ENCODE data around the gene TMEM209.
"Not testable (repeated sequence)": the region's sequence is repeated elsewhere in the genome, so short reads cannot be mapped to it uniquely, and the experiment has no call there.

TMEM209 gene

GRCh38 chr7:130205084-130205947, at the start of gene TMEM209:
Gene TMEM209, minus strand, starts transcription at chr7:130205406. Its CDS starts 31 bp downstream, at chr7:130205375.
- no peaks in the 10 kb centered on the region for H3K9me3 Mint-ChIP-seq
- H3K4me3 Mint-ChIP-seq, result peak within 1 kb of the TSS; percentile 100
- peak within 1 kb of the TSS; percentile 100 for H3K27ac Mint-ChIP-seq
- no peaks in the 10 kb centered on the region for H3K27me3 Mint-ChIP-seq
- H3K36me3 Mint-ChIP-seq, result peaks cover 19% of the 10 kb centered on the region
- H3K4me1 Mint-ChIP-seq, result peaks cover 30% of the 10 kb centered on the region

DNA sequence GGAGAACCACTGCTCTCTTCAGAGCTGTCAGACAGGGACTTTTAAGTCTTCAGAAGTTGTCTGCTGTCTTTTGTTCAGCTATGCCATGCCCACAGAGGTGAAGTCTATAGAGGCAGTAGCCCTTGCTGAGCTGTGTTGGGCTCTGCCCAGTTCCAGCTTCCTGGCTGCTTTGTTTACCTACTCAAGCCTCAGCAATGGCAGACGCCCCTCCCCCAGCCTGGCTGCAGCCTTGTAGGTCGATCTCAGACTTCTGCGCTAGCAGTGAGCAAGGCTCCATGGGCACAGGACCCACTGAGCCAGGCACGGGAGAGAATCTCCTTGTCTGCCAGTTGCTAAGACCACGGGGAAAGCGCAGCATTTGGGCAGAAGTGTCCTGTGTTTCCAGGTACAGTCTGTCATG, 49.3 kb upstream of the TMEM209 start:
- H3K27me3 Mint-ChIP-seq, result no peaks in the 10 kb centered on the region
- no peaks in the 10 kb centered on the region for H3K36me3 Mint-ChIP-seq
- H3K27ac Mint-ChIP-seq, result no peak overlapping the region
- no peaks in the 10 kb centered on the region for H3K9me3 Mint-ChIP-seq
- H3K4me3 Mint-ChIP-seq, result no peak overlapping the region
- no peaks in the 10 kb centered on the region for H3K4me1 Mint-ChIP-seq

- H3K27ac Mint-ChIP-seq, H3K4me3 Mint-ChIP-seq, H3K27me3 Mint-ChIP-seq, H3K9me3 Mint-ChIP-seq, H3K4me1 Mint-ChIP-seq, H3K36me3 Mint-ChIP-seq: not testable (repeated sequence)
Observed at GRCh38 chr7:130249626-130250025, 44.4 kb upstream of the TMEM209 start.

DNA sequence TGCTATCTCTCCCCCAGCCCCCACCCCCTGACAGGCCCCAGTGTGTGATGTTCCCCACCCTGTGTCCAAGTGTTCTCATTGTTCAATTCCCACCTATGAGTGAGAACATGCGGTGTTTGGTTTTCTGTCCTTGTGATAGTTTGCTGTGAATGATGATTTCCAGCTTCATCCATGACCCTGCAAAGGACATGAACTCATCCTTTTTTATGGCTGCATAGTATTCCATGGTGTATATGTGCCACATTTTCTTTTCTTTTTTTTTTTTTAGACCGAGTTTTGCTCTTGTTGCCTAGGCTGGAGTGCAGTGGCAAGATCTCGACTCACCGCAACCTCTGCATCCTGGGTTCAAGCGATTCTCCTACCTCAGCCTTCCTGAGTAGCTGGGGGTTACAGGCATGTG, 43.6 kb upstream of the TMEM209 start:
- not testable (repeated sequence) for H3K27ac Mint-ChIP-seq, H3K36me3 Mint-ChIP-seq, H3K4me3 Mint-ChIP-seq, H3K27me3 Mint-ChIP-seq, H3K9me3 Mint-ChIP-seq, H3K4me1 Mint-ChIP-seq

DNA sequence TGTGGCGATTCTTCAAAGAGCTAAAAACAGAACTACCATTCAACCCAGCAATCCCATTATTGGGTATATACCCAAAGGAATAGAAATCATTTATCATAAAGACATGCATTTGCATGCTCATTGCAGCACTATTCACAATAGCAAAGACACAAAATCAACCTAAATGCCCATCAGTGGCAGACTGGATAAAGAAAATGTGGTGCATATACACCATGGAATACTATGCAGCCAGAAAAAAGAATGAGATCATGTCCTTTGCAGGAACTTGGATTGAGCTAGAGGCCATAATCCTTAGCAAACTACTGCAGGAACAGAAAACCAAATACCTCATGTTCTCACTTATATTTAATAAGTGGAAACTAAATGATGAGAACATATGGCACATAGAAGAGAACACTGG, 41.3 kb upstream of the TMEM209 start:
- not testable (repeated sequence) for H3K4me3 Mint-ChIP-seq, H3K4me1 Mint-ChIP-seq, H3K27me3 Mint-ChIP-seq, H3K36me3 Mint-ChIP-seq, H3K9me3 Mint-ChIP-seq, H3K27ac Mint-ChIP-seq

DNA sequence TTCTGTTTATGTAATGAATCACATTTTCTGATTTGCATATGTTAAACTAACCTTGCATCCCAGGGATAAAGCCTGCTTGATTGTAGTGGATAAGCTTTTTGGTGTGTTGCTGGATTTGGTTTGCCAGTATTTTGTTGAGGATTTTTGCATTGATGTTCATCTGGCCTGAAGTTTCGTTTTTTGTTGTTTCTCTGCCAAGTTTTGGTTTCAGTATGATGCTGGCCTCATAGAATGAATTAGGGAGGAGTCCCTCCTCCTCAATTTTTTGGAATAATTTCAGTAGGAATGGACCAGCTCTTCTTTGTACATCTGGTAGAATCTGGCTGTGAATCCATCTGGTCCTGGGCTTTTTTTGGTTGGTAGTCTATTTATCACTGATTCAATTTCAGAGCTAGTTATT, 38.3 kb upstream of the TMEM209 start:
- H3K4me3 Mint-ChIP-seq, H3K9me3 Mint-ChIP-seq, H3K36me3 Mint-ChIP-seq, H3K4me1 Mint-ChIP-seq, H3K27me3 Mint-ChIP-seq, H3K27ac Mint-ChIP-seq: not testable (repeated sequence)

- Mint-ChIP-seq H3K27me3 (no peaks in the 10 kb centered on the region), H3K4me3 (no peak overlapping the region), H3K36me3 (no peaks in the 10 kb centered on the region), H3K4me1 (peaks cover 9% of the 10 kb centered on the region), H3K27ac (no peak overlapping the region), H3K9me3 (no peaks in the 10 kb centered on the region)
Observed at GRCh38 chr7:130242198-130243014, 37.2 kb upstream of the TMEM209 start.

DNA sequence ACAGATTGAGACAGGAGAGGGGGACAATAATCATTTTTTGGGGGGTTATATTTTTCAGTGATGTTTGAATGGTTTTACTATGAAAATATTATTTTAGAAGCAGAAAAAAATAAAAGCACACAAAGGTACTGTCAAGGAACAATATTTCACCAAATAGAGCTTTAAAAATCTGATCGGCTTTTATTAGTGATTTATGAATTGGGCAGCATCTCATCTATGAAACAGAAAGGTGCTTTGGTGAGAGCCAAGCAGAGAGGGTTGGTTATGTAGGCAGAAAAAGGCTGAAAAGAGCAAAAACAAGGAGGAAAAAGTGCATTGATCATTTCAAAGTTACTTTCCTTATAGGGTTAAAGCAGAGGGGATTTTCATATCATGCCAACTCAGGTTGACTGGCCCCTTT, 35.0 kb upstream of the TMEM209 start:
- Mint-ChIP-seq H3K36me3 (no peaks in the 10 kb centered on the region), H3K4me3 (no peak overlapping the region), H3K9me3 (no peaks in the 10 kb centered on the region), H3K27me3 (no peaks in the 10 kb centered on the region), H3K27ac (no peak overlapping the region), H3K4me1 (peaks cover 9% of the 10 kb centered on the region)

GRCh38 chr7:130236361-130236760, 31.2 kb upstream of the TMEM209 start:
- H3K27ac Mint-ChIP-seq, H3K4me3 Mint-ChIP-seq: not testable (repeated sequence)

DNA sequence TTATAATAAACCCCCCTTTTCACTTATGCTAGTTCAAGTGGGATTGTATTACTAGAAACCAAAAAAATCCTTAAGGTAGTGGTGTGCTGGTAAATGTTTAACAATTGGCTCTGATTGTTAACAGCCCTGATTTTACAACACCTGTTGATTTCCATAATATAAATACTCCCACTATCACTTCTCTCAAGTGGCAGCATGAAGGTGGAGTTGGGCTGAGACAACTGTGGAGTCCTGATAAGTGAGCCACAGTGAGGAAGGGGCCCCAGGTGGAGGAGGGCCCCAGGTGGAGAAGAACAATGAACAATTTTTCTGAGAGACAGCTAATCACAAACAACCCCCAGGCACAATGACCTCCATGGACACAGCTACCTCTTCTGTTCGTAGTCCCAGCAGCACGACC, 28.9 kb upstream of the TMEM209 start:
- Mint-ChIP-seq H3K4me3 (no peak overlapping the region), H3K27me3 (no peaks in the 10 kb centered on the region), H3K9me3 (no peaks in the 10 kb centered on the region), H3K27ac (no peak overlapping the region), H3K4me1 (no peaks in the 10 kb centered on the region), H3K36me3 (no peaks in the 10 kb centered on the region)

More at GRCh38 chr7:130236361-130236760, 31.2 kb upstream of the TMEM209 start:
- not testable (repeated sequence) for H3K9me3 Mint-ChIP-seq, H3K4me1 Mint-ChIP-seq, H3K27me3 Mint-ChIP-seq, H3K36me3 Mint-ChIP-seq

GRCh38 chr7:130232209-130232608, 27.0 kb upstream of the TMEM209 start:
- Mint-ChIP-seq H3K36me3 (no peaks in the 10 kb centered on the region), H3K4me3 (no peak overlapping the region), H3K9me3 (no peaks in the 10 kb centered on the region), H3K27me3 (no peaks in the 10 kb centered on the region), H3K27ac (no peak overlapping the region), H3K4me1 (no peaks in the 10 kb centered on the region)

DNA sequence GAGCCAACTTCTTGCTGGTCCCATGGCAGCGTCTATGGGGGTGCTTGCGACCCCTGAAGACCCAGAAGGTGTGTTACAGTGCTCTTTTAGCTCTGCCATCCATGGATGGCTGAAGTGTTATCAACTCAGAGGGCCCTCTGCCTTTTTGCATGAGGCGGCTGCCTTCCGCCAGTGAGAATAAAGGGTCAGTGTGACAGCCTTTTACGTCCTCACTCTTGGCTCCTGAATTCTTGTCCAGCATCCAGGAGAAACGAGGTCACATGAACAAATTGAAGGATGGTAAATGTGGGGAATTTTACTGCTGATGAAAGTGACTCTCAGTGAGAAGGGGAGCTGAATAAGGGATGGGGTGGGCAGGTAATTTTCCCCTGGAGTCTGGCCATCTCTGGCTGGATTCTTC, 26.6 kb upstream of the TMEM209 start:
- Mint-ChIP-seq H3K27me3 (no peaks in the 10 kb centered on the region), H3K4me3 (no peak overlapping the region), H3K4me1 (no peaks in the 10 kb centered on the region), H3K9me3 (no peaks in the 10 kb centered on the region), H3K27ac (no peak overlapping the region), H3K36me3 (no peaks in the 10 kb centered on the region)

DNA sequence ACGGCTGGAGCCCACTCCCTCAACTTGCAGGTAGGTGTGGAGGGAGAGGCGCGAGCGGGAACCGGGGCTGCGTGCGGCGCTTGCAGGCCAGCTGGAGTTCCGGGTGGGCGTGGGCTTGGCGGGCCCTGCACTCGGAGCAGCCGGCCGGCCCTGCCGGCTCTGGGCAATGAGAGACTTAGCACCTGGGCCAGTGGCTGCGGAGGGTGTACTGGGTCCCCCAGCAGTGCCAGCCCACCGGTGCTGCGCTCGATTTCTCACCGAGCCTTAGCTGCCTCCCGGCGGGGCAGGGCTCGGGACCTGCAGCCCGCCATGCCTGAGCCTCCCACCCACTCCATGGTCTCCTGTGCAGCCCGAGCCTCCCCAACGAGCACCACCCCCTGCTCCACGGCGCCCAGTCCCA, 24.8 kb upstream of the TMEM209 start:
- H3K36me3 Mint-ChIP-seq, H3K27ac Mint-ChIP-seq, H3K4me3 Mint-ChIP-seq, H3K4me1 Mint-ChIP-seq, H3K9me3 Mint-ChIP-seq, H3K27me3 Mint-ChIP-seq: not testable (repeated sequence)

- H3K36me3 Mint-ChIP-seq, result no peaks in the 10 kb centered on the region
- no peaks in the 10 kb centered on the region for H3K27me3 Mint-ChIP-seq
- no peak overlapping the region for H3K4me3 Mint-ChIP-seq
- no peak overlapping the region for H3K27ac Mint-ChIP-seq
- no peaks in the 10 kb centered on the region for H3K9me3 Mint-ChIP-seq
- no peaks in the 10 kb centered on the region for H3K4me1 Mint-ChIP-seq
Observed at GRCh38 chr7:130228840-130229502, 23.8 kb upstream of the TMEM209 start.

GRCh38 chr7:130227883-130228575, 22.8 kb upstream of the TMEM209 start:
- Mint-ChIP-seq H3K27me3 (no peaks in the 10 kb centered on the region), H3K4me3 (no peak overlapping the region), H3K9me3 (no peaks in the 10 kb centered on the region), H3K4me1 (no peaks in the 10 kb centered on the region), H3K36me3 (no peaks in the 10 kb centered on the region), H3K27ac (no peak overlapping the region)

All from activated naive CD4-positive, alpha-beta T cell treated with anti-CD3 and anti-CD28 coated beads, Interleukin-2, amount 50 U/mL, for 24 hours (primary cell).